SK-N-SH (cell line): ENCODE results near the gene HCN1. TPM values are rescaled to one million over a fixed set of nuclear protein-coding genes. Genes with fewer than 3 reads are reported as not detected.

Source experiments
- CTCF ChIA-PET: fragments of 300-600, 350-600 bp; formaldehyde crosslinking; extraction: SDS; loops from one replicate; lab custom pipeline; 2021; lab: Yijun Ruan, JAX
- POLR2A ChIA-PET: fragments of 350-600 bp; sonication (Branson Sonifier 250); formaldehyde crosslinking; extraction: SDS; loops from one replicate; lab custom pipeline; 2020; ENCODE audit warnings: antibody characterized with exemption, inconsistent platforms; lab: Yijun Ruan, JAX
- DNase-seq: peaks from one replicate; pipeline ENCODE4 v3.0.0; 2012
- H2AFZ ChIP-seq: fragments of 200-600 bp; sonication (generic); 2 replicates; pipeline ENCODE4 v1.8.1; 2016; ENCODE audit warnings: antibody characterized with exemption, mild to moderate bottlenecking, low read depth
- H3F3A ChIP-seq: fragments of 200-600 bp; sonication (generic); replicated peaks from 2 replicates; pipeline ENCODE3; 2016; ENCODE audit warnings: antibody characterized with exemption, mild to moderate bottlenecking; ENCODE audit not compliant: insufficient read depth
- H3K27ac ChIP-seq, 2 experiments: fragments of 200-500 bp in 1 of 2; fragments of 200-600 bp in 1 of 2; sonication (Bioruptor generic) in 1 of 2; sonication (generic), shearing (Covaris generic) in 1 of 2; 2 replicates each; pipeline versions ENCODE4 v1.5.1 to v1.6.1; 2014 to 2016; ENCODE audit warnings: low read depth in 2 of 2, inconsistent platforms in 1 of 2, low read length in 1 of 2, mild to moderate bottlenecking in 1 of 2, mixed read lengths in 1 of 2
- H3K27me3 ChIP-seq: fragments of 200-600 bp; sonication (generic), shearing (Covaris generic); 2 replicates; pipeline ENCODE4 v1.6.1; 2016; ENCODE audit warnings: mixed run types; ENCODE audit not compliant: insufficient read depth
- H3K36me3 ChIP-seq, 2 experiments: fragments of 200-500 bp in 1 of 2; fragments of 200-600 bp in 1 of 2; sonication (Bioruptor generic) in 1 of 2; sonication (generic) in 1 of 2; replicated peaks in 1 of 2; 2 replicates each; pipeline versions ENCODE3 to v1.5.1; 2014 to 2016; ENCODE audit warnings: low read length in 1 of 2, mild to moderate bottlenecking in 1 of 2; ENCODE audit not compliant: insufficient read depth in 2 of 2, control insufficient read depth in 1 of 2
- H3K4me1 ChIP-seq, 2 experiments: fragments of 200-500 bp in 1 of 2; fragments of 200-600 bp in 1 of 2; sonication (Bioruptor generic) in 1 of 2; sonication (generic), shearing (Covaris generic) in 1 of 2; 2 replicates each; pipeline versions ENCODE4 v1.5.1 to v1.6.1; 2014 to 2016; ENCODE audit warnings: low read depth in 1 of 2, low read length in 1 of 2, mixed run types in 1 of 2; ENCODE audit not compliant: insufficient read depth in 2 of 2, control insufficient read depth in 1 of 2
- H3K4me2 ChIP-seq: fragments of 200-600 bp; sonication (generic), shearing (Covaris generic); 2 replicates; pipeline ENCODE4 v1.6.1; 2017; ENCODE audit warnings: mixed run types
- H3K4me3 ChIP-seq, 2 experiments: fragments of 200-500 bp in 1 of 2; fragments of 200-600 bp in 1 of 2; sonication (Bioruptor generic) in 1 of 2; sonication (generic), shearing (Covaris generic) in 1 of 2; 2 replicates each; pipeline versions ENCODE4 v1.5.1 to v1.8.1; 2014 to 2016; ENCODE audit warnings: low read depth in 2 of 2, inconsistent platforms in 1 of 2, low read length in 1 of 2, mild to moderate bottlenecking in 1 of 2, mixed read lengths in 1 of 2, moderate library complexity in 1 of 2
- H3K79me2 ChIP-seq: fragments of 200-600 bp; sonication (generic); 2 replicates; pipeline ENCODE4 v1.8.1; 2017; ENCODE audit warnings: mild to moderate bottlenecking; ENCODE audit not compliant: insufficient read depth
- H3K9ac ChIP-seq: fragments of 200-600 bp; sonication (generic); 2 replicates; pipeline ENCODE4 v1.6.1; 2017; ENCODE audit warnings: mixed run types
- H3K9me2 ChIP-seq: fragments of 200-600 bp; sonication (generic); 2 replicates; pipeline ENCODE4 v1.6.1; 2017; ENCODE audit warnings: mixed run types
- H3K9me3 ChIP-seq: fragments of 200-600 bp; sonication (generic); 2 replicates; pipeline ENCODE4 v1.6.1; 2017; ENCODE audit warnings: mixed run types, mild to moderate bottlenecking, moderate library complexity
- H4K20me1 ChIP-seq: fragments of 200-600 bp; sonication (generic); 2 replicates; pipeline ENCODE4 v1.6.1; 2017; ENCODE audit warnings: mild to moderate bottlenecking, mixed run types; ENCODE audit not compliant: insufficient read depth
- CHD2 ChIP-seq: fragments of 150-350 bp; IDR thresholded peaks from 2 replicates; pipeline ENCODE4 v1.6.1; 2018; ENCODE audit warnings: low read length; ENCODE audit not compliant: partially characterized antibody
- SIN3A ChIP-seq: IDR thresholded peaks from 2 replicates; pipeline ENCODE4 v1.6.1; 2012; ENCODE audit warnings: low read depth, mild to moderate bottlenecking, low read length, moderate library complexity, borderline replicate concordance
- YY1 ChIP-seq: IDR thresholded peaks from 2 replicates; pipeline ENCODE4 v1.4.0; 2012; ENCODE audit warnings: low read depth, mild to moderate bottlenecking
- WGBS: methylation state at CpG from one replicate; pipeline ENCODE4 v1.1.6; 2017; ENCODE audit warnings: low lambda C conversion rate; 5-methylcytosine and 5-hydroxymethylcytosine counted together
- polyA plus RNA-seq, 3 experiments: library from polyadenylated mRNA; depleted of rRNA; stranded (reverse); fragments of >200 nt; gene quantifications; 2 replicates each; pipeline ENCODE4 v1.2.3, GENCODE V29; 2012
- TF ChIP-seq, protein P1 (sequence below): IDR thresholded peaks from 2 replicates; pipeline ENCODE4 v1.4.0; 2012; ENCODE audit warnings: low read depth, borderline replicate concordance
- TF ChIP-seq, protein P2 (sequence below): fragments of 150-350 bp; IDR thresholded peaks from 2 replicates; pipeline ENCODE4 v1.6.1; 2016; ENCODE audit warnings: mild to moderate bottlenecking, low read depth, low read length
- TF ChIP-seq, protein P3 (sequence below): fragments of 200-600 bp; sonication (generic); IDR thresholded peaks from 2 replicates; pipeline ENCODE4 v1.6.1; 2017; ENCODE audit warnings: antibody characterized with exemption, mild to moderate bottlenecking, moderate library complexity
- TF ChIP-seq, protein P4 (sequence below): IDR thresholded peaks from 2 replicates; pipeline ENCODE4 v1.4.0; 2012; ENCODE audit warnings: low read depth
- TF ChIP-seq, protein P5 (sequence below): IDR thresholded peaks from 2 replicates; pipeline ENCODE4; 2012

Gene HCN1
- polyA plus RNA-seq, 1 of the 3 experiments (the other 2 are of a cell fraction), result not detected

DNA sequence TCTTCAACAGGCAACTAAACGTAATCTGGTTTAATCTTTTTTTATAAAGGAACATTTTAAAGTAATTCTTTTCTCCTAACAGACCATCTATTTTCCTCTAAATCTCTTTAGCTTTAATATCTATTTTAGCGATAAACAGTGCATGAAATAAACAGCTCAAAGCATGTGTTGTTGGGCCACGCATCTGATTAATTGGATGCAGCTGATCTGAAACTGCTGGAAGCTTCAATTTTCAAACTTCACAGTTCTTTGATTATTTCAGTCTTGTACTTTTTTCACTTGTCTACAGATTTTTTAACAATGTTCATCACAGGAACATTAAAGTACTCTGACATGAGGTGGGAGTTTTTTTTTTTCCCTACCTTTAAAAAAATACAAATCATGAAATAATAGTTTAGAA is 443.6 kb downstream of the HCN1 start (continued):
- TF ChIP-seq, protein P1, sequence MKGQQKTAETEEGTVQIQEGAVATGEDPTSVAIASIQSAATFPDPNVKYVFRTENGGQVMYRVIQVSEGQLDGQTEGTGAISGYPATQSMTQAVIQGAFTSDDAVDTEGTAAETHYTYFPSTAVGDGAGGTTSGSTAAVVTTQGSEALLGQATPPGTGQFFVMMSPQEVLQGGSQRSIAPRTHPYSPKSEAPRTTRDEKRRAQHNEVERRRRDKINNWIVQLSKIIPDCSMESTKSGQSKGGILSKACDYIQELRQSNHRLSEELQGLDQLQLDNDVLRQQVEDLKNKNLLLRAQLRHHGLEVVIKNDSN, result no peak
- TF ChIP-seq, protein P2, sequence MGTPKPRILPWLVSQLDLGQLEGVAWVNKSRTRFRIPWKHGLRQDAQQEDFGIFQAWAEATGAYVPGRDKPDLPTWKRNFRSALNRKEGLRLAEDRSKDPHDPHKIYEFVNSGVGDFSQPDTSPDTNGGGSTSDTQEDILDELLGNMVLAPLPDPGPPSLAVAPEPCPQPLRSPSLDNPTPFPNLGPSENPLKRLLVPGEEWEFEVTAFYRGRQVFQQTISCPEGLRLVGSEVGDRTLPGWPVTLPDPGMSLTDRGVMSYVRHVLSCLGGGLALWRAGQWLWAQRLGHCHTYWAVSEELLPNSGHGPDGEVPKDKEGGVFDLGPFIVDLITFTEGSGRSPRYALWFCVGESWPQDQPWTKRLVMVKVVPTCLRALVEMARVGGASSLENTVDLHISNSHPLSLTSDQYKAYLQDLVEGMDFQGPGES, result no peak
- TF ChIP-seq, protein P3, sequence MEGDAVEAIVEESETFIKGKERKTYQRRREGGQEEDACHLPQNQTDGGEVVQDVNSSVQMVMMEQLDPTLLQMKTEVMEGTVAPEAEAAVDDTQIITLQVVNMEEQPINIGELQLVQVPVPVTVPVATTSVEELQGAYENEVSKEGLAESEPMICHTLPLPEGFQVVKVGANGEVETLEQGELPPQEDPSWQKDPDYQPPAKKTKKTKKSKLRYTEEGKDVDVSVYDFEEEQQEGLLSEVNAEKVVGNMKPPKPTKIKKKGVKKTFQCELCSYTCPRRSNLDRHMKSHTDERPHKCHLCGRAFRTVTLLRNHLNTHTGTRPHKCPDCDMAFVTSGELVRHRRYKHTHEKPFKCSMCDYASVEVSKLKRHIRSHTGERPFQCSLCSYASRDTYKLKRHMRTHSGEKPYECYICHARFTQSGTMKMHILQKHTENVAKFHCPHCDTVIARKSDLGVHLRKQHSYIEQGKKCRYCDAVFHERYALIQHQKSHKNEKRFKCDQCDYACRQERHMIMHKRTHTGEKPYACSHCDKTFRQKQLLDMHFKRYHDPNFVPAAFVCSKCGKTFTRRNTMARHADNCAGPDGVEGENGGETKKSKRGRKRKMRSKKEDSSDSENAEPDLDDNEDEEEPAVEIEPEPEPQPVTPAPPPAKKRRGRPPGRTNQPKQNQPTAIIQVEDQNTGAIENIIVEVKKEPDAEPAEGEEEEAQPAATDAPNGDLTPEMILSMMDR, result no peak
- TF ChIP-seq, protein P4, sequence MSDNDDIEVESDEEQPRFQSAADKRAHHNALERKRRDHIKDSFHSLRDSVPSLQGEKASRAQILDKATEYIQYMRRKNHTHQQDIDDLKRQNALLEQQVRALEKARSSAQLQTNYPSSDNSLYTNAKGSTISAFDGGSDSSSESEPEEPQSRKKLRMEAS, result no peak
- TF ChIP-seq, all 33 proteins: peak for 0

DNA sequence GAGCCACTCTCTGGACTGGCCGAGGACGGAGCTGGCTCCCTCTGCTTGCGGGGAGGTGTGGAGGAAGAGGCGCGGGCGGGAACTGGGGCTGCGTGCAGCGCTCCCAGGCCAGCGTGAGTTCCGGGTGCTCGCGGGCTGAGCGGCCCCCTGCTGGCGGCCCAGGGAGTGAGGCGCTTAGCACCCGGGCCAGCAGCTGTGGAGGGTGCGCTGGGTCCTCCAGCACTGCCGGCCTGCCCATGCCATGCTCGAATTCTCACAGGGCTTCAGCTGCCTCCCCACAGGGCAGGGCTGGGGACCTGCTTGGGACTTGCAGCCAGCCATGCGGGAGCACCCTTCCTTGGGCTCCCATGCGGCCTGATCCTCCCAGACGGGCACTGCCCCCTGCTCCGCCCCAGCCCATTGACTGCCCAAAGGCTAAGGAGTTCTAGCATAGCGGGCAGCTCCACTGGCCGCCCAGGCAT is 470.6 kb downstream of the HCN1 start:
- Histone ChIP-seq H4K20me1 (no peaks in the 10 kb centered on the region), H3K9me2 (no peaks in the 10 kb centered on the region), H3K4me3 (no peak overlapping the region), H3K27me3 (no peaks in the 10 kb centered on the region), H3K79me2 (no peaks in the 10 kb centered on the region), H3K4me1 (no peaks in the 10 kb centered on the region), H3K9ac (no peak overlapping the region), H2AFZ (no peak overlapping the region), H3F3A (no peaks in the 10 kb centered on the region), H3K9me3 (no peaks in the 10 kb centered on the region), H3K27ac (no peak overlapping the region), H3K4me2 (no peak overlapping the region), H3K36me3 (no peaks in the 10 kb centered on the region)
- POLR2A ChIA-PET, result no interaction called here
- TF ChIP-seq YY1 (no peak), CHD2 (no peak), SIN3A (no peak)
- TF ChIP-seq, protein P3, result peak; percentile 15; the same call in 1 of the 2 replicates
- TF ChIP-seq, protein P5, sequence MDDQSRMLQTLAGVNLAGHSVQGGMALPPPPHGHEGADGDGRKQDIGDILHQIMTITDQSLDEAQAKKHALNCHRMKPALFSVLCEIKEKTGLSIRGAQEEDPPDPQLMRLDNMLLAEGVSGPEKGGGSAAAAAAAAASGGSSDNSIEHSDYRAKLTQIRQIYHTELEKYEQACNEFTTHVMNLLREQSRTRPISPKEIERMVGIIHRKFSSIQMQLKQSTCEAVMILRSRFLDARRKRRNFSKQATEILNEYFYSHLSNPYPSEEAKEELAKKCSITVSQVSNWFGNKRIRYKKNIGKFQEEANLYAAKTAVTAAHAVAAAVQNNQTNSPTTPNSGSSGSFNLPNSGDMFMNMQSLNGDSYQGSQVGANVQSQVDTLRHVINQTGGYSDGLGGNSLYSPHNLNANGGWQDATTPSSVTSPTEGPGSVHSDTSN, result no peak
- DNase-seq, result peak; percentile 38
- 74% methylated on average over 17 of the region's 25 CpGs for WGBS
- CTCF ChIA-PET, result interaction anchor here (1.2 kb wide), 1 partner anchor 57 kb away, joined by 3 read pairs; no protein-coding TSS in a partner anchor
